ENCODE results near the gene TRMO.
A peak's percentile ranks its signal among the peaks of the same experiment; 100 is the strongest.

The TRMO gene

DNA sequence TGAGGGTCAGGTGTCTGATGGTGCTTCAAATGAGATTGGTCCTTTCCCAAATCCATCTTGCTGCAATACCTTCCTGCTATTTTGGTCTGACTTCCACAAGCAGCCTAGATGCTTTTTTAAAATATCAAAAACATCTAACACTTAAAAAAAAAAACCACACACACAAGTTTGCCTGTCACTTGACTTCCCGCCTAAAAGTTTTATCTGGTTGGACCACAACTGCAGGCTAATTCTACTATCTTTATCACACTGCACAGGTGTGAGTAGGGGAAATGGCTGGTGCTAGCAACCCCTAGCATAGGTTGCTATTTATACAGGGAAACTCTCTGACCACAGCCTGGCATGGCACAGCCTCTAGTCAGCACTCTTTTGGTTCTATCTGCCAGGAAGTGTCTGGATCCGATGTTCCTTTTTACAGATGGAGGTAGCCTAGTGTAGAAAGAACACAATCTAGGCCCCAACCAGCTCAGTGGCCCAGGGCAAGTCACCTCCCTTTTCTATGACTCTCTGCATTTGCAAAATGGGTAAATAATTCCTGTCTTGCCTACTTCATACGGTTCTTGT is 15.9 kb upstream of the TRMO start, which contains the start of gene HEMGN:
HEMGN (minus strand) TSS at position 92 of the 564 bp plus-strand sequence; CDS start at position 56, 36 bp downstream.
- DNase-seq, result no peak

- no peak for DNase-seq
Observed at GRCh38 chr9:97936998-97937397, 14.7 kb upstream of the TRMO start.

DNA sequence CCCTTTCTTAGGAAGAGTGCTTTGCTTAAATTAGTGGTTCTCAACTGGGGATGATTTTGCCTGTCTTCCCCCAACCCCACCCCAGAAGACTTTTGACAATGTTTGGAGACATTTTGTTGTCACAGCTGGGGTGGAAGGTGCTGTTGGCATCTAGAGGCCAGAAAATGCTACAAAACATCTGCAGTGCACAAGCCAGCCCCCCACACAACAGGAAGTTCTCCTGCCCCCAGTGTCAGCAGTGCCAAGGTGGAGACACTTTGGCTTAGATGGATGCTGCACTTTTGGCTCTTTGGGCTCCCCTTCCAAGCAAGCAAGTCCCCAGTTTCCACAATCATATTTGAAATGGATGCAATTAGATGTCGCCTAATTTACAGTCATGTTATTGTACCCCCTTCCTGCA is 13.0 kb upstream of the TRMO start:
- DNase-seq, result no peak

GRCh38 chr9:97934321-97935115 is 12.2 kb upstream of the TRMO start:
- no peak for DNase-seq

DNA sequence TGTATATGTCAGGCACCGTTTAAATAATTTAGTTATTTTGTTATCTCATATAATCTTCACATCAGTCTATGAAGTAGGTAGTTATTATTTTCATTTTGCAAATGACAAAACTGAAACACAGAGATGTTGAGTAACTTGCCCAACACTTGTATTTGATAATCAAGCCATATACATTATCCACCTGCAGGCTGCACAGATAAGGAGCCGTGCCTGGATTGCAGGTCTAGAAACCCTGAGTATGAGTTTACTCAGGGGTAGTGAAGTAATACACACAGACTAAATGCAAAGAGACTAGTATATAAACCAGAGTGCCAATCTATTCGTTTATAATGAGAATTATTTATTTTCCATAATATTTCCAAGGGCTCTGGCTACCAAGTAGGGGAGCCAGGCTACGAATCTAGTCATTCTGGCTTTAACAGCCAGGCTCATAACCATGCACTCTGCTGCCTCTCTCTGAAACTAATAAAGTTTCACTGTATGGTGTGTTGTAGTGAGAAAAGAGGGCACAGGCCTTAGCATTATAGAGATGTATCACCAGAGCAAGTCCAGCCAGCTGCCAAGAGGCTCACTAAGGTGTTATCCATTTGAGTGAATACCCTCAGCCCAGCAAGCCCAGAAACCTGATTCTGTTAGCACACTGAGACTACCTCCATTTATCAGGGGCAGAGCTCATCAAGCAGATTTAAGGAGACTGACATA is 11.1 kb upstream of the TRMO start:
- DNase-seq, result no peak

GRCh38 chr9:97930972-97931371 is 8.7 kb upstream of the TRMO start:
- DNase-seq, result no peak

DNA sequence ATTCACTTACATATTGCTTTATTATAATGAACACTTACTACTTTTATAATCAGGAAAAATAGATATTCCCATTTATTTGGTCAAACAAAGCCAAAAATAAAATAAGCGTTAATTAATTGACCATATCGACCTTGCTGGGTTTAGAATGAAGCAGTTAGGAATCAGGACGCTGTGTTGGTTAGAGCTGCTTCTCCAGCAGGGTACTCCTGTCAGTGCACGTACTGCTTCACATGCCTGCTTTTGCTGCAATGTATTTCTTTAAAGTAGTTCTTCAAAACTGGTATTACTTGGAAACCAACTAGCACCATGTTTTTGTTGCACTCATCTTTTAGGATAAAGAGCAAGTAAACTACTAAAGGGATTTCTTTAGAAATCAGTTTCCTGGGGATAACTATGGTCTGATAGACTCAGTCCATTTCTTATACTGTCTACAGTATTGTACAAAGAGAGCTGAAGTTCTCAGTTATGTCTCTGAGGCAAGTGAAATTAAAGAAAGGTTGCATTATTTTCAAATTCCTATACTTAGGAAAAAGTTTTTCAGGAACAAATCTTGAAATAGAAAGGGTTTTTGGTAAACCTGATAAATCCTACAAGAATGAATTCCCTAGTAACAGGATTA is 6.8 kb upstream of the TRMO start:
- DNase-seq, result no peak

DNA sequence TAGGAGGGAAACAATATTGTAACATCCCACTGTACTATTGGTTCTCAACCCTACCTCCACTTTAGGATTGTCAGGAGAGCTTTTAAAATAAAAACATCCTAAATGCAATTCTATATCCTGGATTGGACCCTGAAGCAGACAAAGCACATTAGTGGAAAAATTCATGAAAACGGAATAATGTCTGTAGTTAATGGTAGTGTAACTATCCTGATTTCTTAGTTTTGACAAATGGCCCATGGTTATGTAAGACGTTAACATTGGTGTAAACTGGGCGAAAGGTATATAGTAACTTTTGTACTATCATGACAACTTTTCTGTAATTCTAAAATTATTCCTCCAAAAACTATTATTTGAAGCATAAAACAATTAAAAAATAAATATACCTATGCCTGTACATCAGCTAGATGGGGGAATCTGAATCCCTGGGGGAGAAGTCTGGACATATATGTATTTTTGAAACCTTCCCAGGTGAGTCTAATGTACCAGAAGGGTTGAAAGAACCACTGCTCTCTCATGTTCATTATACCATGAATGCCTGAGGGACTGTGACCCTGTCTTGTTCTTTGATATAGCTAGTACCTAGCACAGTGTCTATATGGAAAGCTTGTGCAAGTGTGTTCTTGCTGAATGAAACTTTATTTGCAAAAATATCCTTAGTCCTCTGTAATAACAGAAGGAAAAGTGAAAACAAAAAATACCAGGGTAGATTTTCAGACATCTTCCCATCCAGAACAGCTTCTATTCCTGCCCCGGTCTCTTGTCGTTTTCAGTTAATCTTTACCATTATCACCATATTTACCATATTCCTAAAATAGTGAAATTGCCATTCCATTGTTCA is 3.4 kb upstream of the TRMO start:
- no peak for DNase-seq

- no peak for DNase-seq
Observed at GRCh38 chr9:97924386-97924785, 2.1 kb upstream of the TRMO start.

DNA sequence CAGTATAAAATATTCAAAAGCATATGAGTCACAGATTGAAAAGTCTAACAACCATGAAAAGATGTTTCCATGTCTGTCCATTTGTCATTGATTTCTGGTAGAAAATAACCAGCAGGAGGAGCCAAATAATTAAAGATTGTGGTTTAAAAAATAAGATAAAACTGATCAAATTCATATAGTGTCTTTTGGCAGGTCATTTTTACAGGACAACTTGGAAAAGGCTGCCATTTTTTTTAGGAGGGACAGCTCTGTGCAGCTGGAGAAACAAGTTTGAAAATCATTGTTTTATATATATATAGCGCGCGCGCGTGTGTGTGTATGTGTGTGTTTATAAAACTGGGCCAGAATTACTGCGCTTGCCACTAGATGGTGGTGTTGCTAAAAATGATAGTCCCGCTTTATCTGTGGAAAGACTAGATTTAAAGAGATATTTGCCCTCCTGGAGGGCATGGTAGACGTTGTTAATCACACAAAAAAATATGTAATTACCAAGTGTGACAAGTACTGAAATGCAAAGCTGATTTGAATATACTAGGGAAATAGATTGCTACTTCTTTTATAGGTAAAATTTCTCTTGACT is 1.3 kb upstream of the TRMO start:
- peak; percentile 79 for DNase-seq

DNA sequence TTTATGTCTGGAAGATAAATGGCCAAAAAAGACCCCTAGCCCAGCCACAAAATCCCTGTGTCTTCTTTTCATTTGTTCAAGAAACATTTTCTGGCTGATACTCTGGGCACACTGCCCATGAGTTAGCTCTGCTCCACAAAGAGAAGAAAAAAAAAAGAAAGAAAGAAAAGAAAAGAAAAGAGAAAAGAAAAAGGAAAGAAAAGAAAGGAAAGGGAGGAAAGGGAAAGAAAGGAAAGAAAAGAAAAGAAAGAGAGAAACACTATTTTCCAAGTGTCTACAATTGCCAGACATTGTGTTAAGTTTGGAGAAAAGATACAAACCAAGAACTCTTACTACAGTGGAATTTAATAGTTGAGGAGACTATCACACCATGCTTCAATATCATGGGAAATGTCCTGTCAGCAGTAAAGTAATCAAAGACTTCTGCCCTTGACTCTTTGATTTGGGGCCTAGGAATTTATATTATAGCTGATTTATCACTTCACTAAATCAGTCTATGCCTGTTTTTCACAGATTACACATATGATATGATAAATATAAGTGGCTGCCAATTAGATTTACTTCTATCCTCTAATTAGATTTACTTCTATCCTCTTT is 3.0 kb downstream of the TRMO start:
- DNase-seq, result no peak

GRCh38 chr9:97918611-97919010 is 3.7 kb downstream of the TRMO start:
- no peak for DNase-seq

- no peak for DNase-seq
Observed at GRCh38 chr9:97911970-97912369, 10.3 kb downstream of the TRMO start.

- no peak for DNase-seq
Observed at GRCh38 chr9:97911528-97911927, 10.8 kb downstream of the TRMO start.

DNA sequence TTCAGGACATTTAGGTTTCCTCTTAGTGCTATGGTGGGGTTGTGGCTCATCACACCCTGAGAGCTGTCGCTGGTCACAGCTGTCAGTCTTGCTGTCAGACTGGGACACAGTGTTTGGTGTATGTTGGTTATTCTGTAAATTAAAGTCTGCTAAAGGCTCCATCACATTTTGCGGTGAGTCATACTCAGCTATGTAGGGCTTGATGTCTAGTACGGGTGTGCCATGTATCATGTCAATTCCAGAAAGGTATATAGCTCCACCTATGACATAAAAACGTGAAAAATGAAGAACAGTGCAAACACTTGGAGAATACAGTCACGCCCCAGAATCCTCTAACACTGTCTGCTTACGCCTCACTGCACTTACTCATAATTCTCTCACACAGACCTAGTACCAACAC is 11.9 kb downstream of the TRMO start:
- no peak for DNase-seq

GRCh38 chr9:97908705-97909104 is 13.6 kb downstream of the TRMO start:
- DNase-seq, result no peak

DNA sequence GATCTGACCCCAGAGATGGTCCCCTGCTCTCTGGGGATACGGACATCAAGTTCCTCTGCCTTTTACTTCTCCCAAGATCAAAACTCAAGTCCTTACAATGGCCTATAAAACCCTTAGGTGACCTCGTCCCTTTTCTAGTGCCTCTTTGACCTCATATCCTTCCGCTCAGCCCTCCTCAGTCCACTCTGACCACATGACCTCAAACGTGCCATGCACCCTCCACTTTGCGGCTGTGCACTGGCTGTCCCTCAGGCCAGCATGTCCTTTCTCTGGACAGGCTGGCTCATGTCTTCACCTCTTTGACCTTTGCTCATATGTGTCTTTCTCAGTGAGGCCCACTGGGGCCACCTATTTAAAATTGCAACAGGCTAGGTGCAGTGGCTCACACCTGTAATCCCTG is 14.7 kb downstream of the TRMO start:
- no peak for DNase-seq

- DNase-seq, result no peak
Observed at GRCh38 chr9:97907046-97907445, 15.3 kb downstream of the TRMO start.

DNA sequence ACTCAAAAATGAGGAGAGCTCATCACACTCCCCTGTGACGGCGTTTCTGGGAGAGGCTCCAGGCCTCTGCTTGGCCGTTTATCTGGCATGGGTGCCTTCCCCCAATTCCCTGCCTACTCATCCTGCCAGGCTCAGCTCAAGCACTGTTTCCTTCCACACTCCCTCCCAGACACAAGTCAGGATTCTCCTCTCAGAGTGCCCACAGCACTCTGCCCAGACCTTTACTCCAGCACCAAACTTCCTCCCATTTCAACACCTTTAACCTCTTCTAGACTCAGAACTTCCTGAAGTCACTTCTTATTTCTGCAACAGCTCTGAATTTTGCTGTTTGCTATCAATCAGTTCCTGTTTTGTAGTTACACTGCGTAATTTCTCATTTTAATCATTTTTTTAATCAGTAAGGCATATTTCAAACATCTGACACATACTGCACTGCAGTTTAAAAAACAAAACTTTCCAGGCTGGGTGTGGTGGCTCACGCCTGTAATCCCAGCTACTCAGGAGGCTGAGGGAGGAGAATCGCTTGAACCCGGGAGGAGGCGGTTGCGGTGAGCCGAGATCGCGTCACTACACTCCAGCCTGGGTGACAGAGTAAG is 16.0 kb downstream of the TRMO start:
- DNase-seq, result no peak

GRCh38 chr9:97905228-97905627 is 17.1 kb downstream of the TRMO start:
- DNase-seq, result no peak

- no peak for DNase-seq
Observed at GRCh38 chr9:97904725-97905124, 17.6 kb downstream of the TRMO start.

Measured in fibroblast of skin of scalp (primary cell).